ENCODE results near the gene ERG. TPM values are rescaled to one million over a fixed set of nuclear protein-coding genes. Genes with fewer than 3 reads are reported as not detected.

The ERG gene
- total RNA-seq, 1 experiment from 2014 or later: 4.5 TPM

DNA sequence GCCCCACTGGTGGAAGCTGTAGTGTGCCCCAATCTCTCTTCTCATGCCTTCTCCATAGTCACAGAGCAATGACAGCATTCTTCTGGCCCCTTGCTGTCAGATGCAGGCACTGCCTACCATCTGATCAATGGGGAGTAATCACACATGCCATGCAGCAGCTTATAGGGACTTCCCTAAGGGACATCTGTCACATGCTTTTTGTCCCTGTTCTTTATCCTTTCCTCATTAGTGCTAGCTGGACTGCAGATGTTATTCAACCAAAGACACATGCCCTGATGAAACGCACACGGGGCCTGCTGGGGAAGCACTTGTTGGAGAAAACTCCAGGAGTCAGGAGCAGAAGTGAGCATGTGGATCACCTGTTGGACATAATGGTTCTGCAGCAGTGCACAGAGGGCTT, 132.8 kb downstream of the ERG start:
- no peak for DNase-seq (ENCODE audit: low spot score)
- ChIA-PET CTCF (interaction anchor here (1.0 kb wide), 1 partner anchor 195 kb away, joined by 3 read pairs; no protein-coding TSS in a partner anchor), POLR2A (no interaction called here)
- ATAC-seq: no peak
- Mint-ChIP-seq H3K27ac (no peak overlapping the region), H3K4me1 (no peaks in the 10 kb centered on the region), H3K4me3 (no peak overlapping the region), H3K36me3 (no peaks in the 10 kb centered on the region), H3K27me3 (ENCODE audit: low read depth) (no peaks in the 10 kb centered on the region), H3K9me3 (peaks cover 19% of the 10 kb centered on the region)
- TF ChIP-seq SOX15 (CRISPR knock-in tag; IDR thresholded peaks at IDR 0.05) (no peak), SMAD3 (CRISPR knock-in tag; IDR thresholded peaks at IDR 0.05; ENCODE audit: borderline replicate concordance) (no peak), FOXJ3 (CRISPR knock-in tag; IDR thresholded peaks at IDR 0.05; ENCODE audit: borderline replicate concordance) (no peak), ZNF121 (CRISPR knock-in tag; IDR thresholded peaks at IDR 0.05) (no peak)
- TF ChIP-seq, protein P1, sequence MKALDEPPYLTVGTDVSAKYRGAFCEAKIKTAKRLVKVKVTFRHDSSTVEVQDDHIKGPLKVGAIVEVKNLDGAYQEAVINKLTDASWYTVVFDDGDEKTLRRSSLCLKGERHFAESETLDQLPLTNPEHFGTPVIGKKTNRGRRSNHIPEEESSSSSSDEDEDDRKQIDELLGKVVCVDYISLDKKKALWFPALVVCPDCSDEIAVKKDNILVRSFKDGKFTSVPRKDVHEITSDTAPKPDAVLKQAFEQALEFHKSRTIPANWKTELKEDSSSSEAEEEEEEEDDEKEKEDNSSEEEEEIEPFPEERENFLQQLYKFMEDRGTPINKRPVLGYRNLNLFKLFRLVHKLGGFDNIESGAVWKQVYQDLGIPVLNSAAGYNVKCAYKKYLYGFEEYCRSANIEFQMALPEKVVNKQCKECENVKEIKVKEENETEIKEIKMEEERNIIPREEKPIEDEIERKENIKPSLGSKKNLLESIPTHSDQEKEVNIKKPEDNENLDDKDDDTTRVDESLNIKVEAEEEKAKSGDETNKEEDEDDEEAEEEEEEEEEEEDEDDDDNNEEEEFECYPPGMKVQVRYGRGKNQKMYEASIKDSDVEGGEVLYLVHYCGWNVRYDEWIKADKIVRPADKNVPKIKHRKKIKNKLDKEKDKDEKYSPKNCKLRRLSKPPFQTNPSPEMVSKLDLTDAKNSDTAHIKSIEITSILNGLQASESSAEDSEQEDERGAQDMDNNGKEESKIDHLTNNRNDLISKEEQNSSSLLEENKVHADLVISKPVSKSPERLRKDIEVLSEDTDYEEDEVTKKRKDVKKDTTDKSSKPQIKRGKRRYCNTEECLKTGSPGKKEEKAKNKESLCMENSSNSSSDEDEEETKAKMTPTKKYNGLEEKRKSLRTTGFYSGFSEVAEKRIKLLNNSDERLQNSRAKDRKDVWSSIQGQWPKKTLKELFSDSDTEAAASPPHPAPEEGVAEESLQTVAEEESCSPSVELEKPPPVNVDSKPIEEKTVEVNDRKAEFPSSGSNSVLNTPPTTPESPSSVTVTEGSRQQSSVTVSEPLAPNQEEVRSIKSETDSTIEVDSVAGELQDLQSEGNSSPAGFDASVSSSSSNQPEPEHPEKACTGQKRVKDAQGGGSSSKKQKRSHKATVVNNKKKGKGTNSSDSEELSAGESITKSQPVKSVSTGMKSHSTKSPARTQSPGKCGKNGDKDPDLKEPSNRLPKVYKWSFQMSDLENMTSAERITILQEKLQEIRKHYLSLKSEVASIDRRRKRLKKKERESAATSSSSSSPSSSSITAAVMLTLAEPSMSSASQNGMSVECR (CRISPR knock-in tag; IDR thresholded peaks at IDR 0.05; ENCODE audit: borderline replicate concordance): no peak

DNA sequence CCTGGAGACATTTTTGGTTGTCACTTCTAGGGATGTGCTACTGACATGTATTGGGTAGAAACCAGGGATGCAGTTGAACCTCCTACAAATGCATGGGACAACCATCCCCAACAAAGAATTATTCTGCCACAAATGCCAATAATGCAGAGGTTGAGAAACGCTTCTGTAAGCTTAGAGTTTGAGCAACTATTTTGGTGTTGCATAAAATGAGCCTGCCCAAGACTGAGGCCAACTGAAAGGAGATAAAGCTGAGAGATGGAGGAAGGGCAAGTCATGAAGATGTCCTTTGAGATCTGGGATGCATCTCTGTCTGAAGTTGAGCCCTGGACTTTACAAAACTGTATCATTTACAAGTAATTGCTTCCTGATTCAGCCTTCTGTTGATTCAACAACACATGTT, 134.6 kb downstream of the ERG start:
- Mint-ChIP-seq H3K27me3 (ENCODE audit: low read depth) (no peaks in the 10 kb centered on the region), H3K4me3 (no peak overlapping the region), H3K36me3 (no peaks in the 10 kb centered on the region), H3K4me1 (no peaks in the 10 kb centered on the region), H3K9me3 (peaks cover 27% of the 10 kb centered on the region), H3K27ac (no peak overlapping the region)
- POLR2A ChIA-PET: no interaction called here
- TF ChIP-seq, protein P2, sequence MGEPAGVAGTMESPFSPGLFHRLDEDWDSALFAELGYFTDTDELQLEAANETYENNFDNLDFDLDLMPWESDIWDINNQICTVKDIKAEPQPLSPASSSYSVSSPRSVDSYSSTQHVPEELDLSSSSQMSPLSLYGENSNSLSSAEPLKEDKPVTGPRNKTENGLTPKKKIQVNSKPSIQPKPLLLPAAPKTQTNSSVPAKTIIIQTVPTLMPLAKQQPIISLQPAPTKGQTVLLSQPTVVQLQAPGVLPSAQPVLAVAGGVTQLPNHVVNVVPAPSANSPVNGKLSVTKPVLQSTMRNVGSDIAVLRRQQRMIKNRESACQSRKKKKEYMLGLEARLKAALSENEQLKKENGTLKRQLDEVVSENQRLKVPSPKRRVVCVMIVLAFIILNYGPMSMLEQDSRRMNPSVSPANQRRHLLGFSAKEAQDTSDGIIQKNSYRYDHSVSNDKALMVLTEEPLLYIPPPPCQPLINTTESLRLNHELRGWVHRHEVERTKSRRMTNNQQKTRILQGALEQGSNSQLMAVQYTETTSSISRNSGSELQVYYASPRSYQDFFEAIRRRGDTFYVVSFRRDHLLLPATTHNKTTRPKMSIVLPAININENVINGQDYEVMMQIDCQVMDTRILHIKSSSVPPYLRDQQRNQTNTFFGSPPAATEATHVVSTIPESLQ (CRISPR knock-in tag; IDR thresholded peaks at IDR 0.05): no peak
- TF ChIP-seq ETV6 (CRISPR knock-in tag; IDR thresholded peaks at IDR 0.05) (no peak), NR2C2 (CRISPR knock-in tag; IDR thresholded peaks at IDR 0.05) (no peak)
- DNase-seq (ENCODE audit: low spot score): no peak
- CTCF ChIA-PET: no interaction called here
- no peak for ATAC-seq

DNA sequence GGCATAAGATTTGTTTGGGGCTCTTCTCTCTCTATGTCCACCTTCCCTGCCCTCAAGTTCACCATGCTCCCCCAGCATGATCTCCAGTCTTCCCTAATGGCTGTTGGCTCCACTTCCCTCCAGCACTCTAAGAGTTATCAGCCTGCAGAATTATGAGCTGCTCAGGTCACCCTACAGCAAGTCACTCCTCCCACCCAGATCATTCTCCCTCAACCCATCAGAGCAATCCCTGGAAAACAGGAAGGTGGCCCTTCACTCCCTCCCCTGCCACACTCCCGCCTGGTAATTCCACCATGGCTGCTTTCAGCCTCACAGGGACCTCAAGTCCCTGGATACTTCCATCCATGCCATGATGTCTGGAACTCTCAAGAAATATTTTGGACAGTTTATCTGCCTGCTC, 137.0 kb downstream of the ERG start:
- Mint-ChIP-seq H3K27me3 (ENCODE audit: low read depth) (no peaks in the 10 kb centered on the region), H3K27ac (no peak overlapping the region), H3K9me3 (peaks cover 25% of the 10 kb centered on the region), H3K4me1 (peaks cover 5% of the 10 kb centered on the region), H3K4me3 (no peak overlapping the region), H3K36me3 (no peaks in the 10 kb centered on the region)
- DNase-seq (ENCODE audit: low spot score) (no peak), ATAC-seq (no peak)
- POLR2A ChIA-PET: no interaction called here
- TF ChIP-seq CBFB (CRISPR knock-in tag; IDR thresholded peaks at IDR 0.05; ENCODE audit: low read depth) (no peak), NR3C1 (CRISPR knock-in tag; conservative IDR thresholded peaks at IDR 0.05; ENCODE audit: low read depth) (no peak), ZNF396 (CRISPR knock-in tag; IDR thresholded peaks at IDR 0.05; ENCODE audit: borderline replicate concordance) (no peak), ESRRA (CRISPR knock-in tag; IDR thresholded peaks at IDR 0.05; ENCODE audit: borderline replicate concordance) (no peak), ZNF317 (CRISPR knock-in tag; IDR thresholded peaks at IDR 0.05; ENCODE audit: borderline replicate concordance, low read depth) (no peak), NR2C2 (CRISPR knock-in tag; IDR thresholded peaks at IDR 0.05) (no peak)
- TF ChIP-seq, protein P3, sequence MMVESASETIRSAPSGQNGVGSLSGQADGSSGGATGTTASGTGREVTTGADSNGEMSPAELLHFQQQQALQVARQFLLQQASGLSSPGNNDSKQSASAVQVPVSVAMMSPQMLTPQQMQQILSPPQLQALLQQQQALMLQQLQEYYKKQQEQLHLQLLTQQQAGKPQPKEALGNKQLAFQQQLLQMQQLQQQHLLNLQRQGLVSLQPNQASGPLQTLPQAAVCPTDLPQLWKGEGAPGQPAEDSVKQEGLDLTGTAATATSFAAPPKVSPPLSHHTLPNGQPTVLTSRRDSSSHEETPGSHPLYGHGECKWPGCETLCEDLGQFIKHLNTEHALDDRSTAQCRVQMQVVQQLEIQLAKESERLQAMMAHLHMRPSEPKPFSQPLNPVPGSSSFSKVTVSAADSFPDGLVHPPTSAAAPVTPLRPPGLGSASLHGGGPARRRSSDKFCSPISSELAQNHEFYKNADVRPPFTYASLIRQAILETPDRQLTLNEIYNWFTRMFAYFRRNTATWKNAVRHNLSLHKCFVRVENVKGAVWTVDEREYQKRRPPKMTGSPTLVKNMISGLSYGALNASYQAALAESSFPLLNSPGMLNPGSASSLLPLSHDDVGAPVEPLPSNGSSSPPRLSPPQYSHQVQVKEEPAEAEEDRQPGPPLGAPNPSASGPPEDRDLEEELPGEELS (CRISPR knock-in tag; IDR thresholded peaks at IDR 0.05): no peak
- TF ChIP-seq, protein P4, sequence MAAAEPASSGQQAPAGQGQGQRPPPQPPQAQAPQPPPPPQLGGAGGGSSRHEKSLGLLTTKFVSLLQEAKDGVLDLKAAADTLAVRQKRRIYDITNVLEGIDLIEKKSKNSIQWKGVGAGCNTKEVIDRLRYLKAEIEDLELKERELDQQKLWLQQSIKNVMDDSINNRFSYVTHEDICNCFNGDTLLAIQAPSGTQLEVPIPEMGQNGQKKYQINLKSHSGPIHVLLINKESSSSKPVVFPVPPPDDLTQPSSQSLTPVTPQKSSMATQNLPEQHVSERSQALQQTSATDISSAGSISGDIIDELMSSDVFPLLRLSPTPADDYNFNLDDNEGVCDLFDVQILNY (CRISPR knock-in tag; IDR thresholded peaks at IDR 0.05): no peak
- TF ChIP-seq, protein P5, sequence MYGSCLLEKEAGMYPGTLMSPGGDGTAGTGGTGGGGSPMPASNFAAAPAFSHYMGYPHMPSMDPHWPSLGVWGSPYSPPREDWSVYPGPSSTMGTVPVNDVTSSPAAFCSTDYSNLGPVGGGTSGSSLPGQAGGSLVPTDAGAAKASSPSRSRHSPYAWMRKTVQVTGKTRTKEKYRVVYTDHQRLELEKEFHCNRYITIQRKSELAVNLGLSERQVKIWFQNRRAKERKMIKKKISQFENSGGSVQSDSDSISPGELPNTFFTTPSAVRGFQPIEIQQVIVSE (CRISPR knock-in tag; IDR thresholded peaks at IDR 0.05; ENCODE audit: borderline replicate concordance): no peak
- CTCF ChIA-PET: no interaction called here

Data from WTC11 (cell line).